H1 (cell line): ENCODE results near the gene LMX1A. TPM values are rescaled to one million over a fixed set of nuclear protein-coding genes. Genes with fewer than 3 reads are reported as not detected.

Source experiments
- CTCF ChIA-PET: fragments of 300-600 bp; sonication (Branson Sonifier 250); formaldehyde crosslinking; loops from one replicate; lab custom pipeline; 2021; ENCODE audit not compliant: partially characterized antibody; lab: Charles Lee
- POLR2A ChIA-PET: fragments of 300-600 bp; sonication (Branson Sonifier 250); formaldehyde crosslinking; loops from one replicate; lab custom pipeline; 2021; ENCODE audit warnings: inconsistent platforms; ENCODE audit not compliant: partially characterized antibody; lab: Charles Lee
- DNase-seq, 2 experiments: peaks; one replicate each; pipeline versions ENCODE4 v3.0.0 to v3.0.0-alpha.2; 2010 to 2022; ENCODE audit warnings: low spot score in 2 of 2, low read depth in 1 of 2, mixed read lengths in 1 of 2
- FAIRE-seq: peaks from 2 replicates; lab custom pipeline; 2011; peaks lifted over from hg19 to GRCh38; lab: Jason Lieb, UNC
- H2AFZ ChIP-seq: 2 replicates; pipeline ENCODE4 v1.8.1; 2012; ENCODE audit warnings: low read length, inconsistent platforms
- H2AK5ac ChIP-seq: 2 replicates; pipeline ENCODE4 v1.6.1; 2013; ENCODE audit warnings: low read depth, low read length
- H2BK120ac ChIP-seq: replicated peaks from 2 replicates; pipeline ENCODE3; 2013; ENCODE audit warnings: low read depth, low read length, inconsistent platforms
- H2BK12ac ChIP-seq: 2 replicates; pipeline ENCODE4 v1.6.1; 2013; ENCODE audit warnings: low read depth, low read length
- H2BK15ac ChIP-seq: 2 replicates; pipeline ENCODE4 v1.6.1; 2013; ENCODE audit warnings: low read length
- H2BK20ac ChIP-seq: 2 replicates; pipeline ENCODE4 v1.6.1; 2013; ENCODE audit warnings: low read length
- H2BK5ac ChIP-seq: 2 replicates; pipeline ENCODE4 v1.6.1; 2013; ENCODE audit warnings: low read depth, low read length
- H3K14ac ChIP-seq: 2 replicates; pipeline ENCODE4 v1.6.1; 2013; ENCODE audit warnings: inconsistent platforms; ENCODE audit not compliant: insufficient read length
- H3K18ac ChIP-seq: 2 replicates; pipeline ENCODE4 v1.6.1; 2013; ENCODE audit warnings: low read length; ENCODE audit errors: extremely low read depth
- H3K23ac ChIP-seq: 2 replicates; pipeline ENCODE4 v1.6.1; 2013; ENCODE audit warnings: inconsistent platforms; ENCODE audit not compliant: insufficient read length
- H3K23me2 ChIP-seq: 2 replicates; pipeline ENCODE4 v1.6.1; 2013; ENCODE audit warnings: low read depth, low read length
- H3K27ac ChIP-seq: 2 replicates; pipeline ENCODE4 v1.6.1; 2011; ENCODE audit warnings: low read depth, low read length, inconsistent platforms
- H3K27me3 ChIP-seq, 4 experiments: replicated peaks in 1 of 4; 1 replicate in 1 of 4; 2 replicates in 3 of 4; pipeline versions ENCODE4 v1.6.1 to v1.8.1; 2011 to 2013; ENCODE audit warnings: low read length in 3 of 4, mild to moderate bottlenecking in 3 of 4, inconsistent platforms in 2 of 4, mixed read lengths in 2 of 4, moderate library complexity in 1 of 4; ENCODE audit not compliant: control insufficient read depth in 3 of 4, insufficient read depth in 3 of 4; ENCODE audit errors: extremely low read depth in 1 of 4
- H3K36me3 ChIP-seq, 4 experiments: 2 replicates each; pipeline versions ENCODE4 v1.6.1 to v1.8.1; 2011 to 2013; ENCODE audit warnings: mild to moderate bottlenecking in 4 of 4, low read length in 3 of 4, moderate library complexity in 2 of 4, control low read depth in 1 of 4, inconsistent platforms in 1 of 4; ENCODE audit not compliant: insufficient read depth in 4 of 4, control insufficient read depth in 2 of 4
- H3K4ac ChIP-seq: replicated peaks from 2 replicates; pipeline ENCODE3; 2013; ENCODE audit warnings: low read length, low read depth, mixed read lengths, inconsistent platforms; ENCODE audit not compliant: insufficient read length
- H3K4me1 ChIP-seq, 4 experiments: replicated peaks in 1 of 4; 1 replicate in 1 of 4; 2 replicates in 3 of 4; pipeline versions ENCODE4 v1.6.1 to v1.8.1; 2011 to 2013; ENCODE audit warnings: low read length in 3 of 4, inconsistent platforms in 2 of 4, mixed read lengths in 1 of 4; ENCODE audit not compliant: insufficient read depth in 4 of 4, control insufficient read depth in 3 of 4
- H3K4me2 ChIP-seq, 2 experiments: 2 replicates each; pipeline versions ENCODE4 v1.6.1 to v1.8.1; 2011 to 2013; ENCODE audit warnings: low read depth in 2 of 2, low read length in 2 of 2, control low read depth in 1 of 2, inconsistent platforms in 1 of 2, mild to moderate bottlenecking in 1 of 2; ENCODE audit not compliant: insufficient read depth in 1 of 2
- H3K4me3 ChIP-seq, 4 experiments: fragments of 200-600, 300-600 bp in 1 of 4; sonication (generic), shearing (Covaris generic), sonication (Bioruptor Twin) in 1 of 4; 2 replicates each; pipeline versions ENCODE4 v1.5.1 to v1.8.1; 2011 to 2016; ENCODE audit warnings: low read length in 4 of 4, low read depth in 3 of 4, control low read depth in 2 of 4, inconsistent platforms in 2 of 4, mild to moderate bottlenecking in 2 of 4, mixed read lengths in 1 of 4, moderate library complexity in 1 of 4; ENCODE audit not compliant: insufficient read depth in 2 of 4; ENCODE audit errors: extremely low read depth in 1 of 4
- H3K56ac ChIP-seq: replicated peaks from 2 replicates; pipeline ENCODE3; 2013; ENCODE audit warnings: low read depth, mild to moderate bottlenecking, mixed read lengths, low read length, inconsistent platforms; ENCODE audit not compliant: insufficient read length
- H3K79me1 ChIP-seq: 2 replicates; pipeline ENCODE4 v1.6.1; 2013; ENCODE audit warnings: low read depth, low read length, control low read depth
- H3K79me2 ChIP-seq, 2 experiments: 2 replicates each; pipeline versions ENCODE4 v1.6.1 to v1.8.1; 2012 to 2013; ENCODE audit warnings: low read length in 2 of 2, mild to moderate bottlenecking in 2 of 2, inconsistent platforms in 1 of 2; ENCODE audit not compliant: insufficient read depth in 2 of 2, control insufficient read depth in 1 of 2
- H3K9ac ChIP-seq, 4 experiments: replicated peaks in 1 of 4; 1 replicate in 1 of 4; 2 replicates in 3 of 4; pipeline versions ENCODE4 v1.6.1 to v1.8.1; 2011 to 2013; ENCODE audit warnings: low read depth in 3 of 4, low read length in 3 of 4, control low read depth in 2 of 4, mild to moderate bottlenecking in 2 of 4, moderate library complexity in 2 of 4, inconsistent platforms in 1 of 4; ENCODE audit errors: extremely low read depth in 1 of 4
- H3K9me3 ChIP-seq, 2 experiments: 2 replicates each; pipeline versions ENCODE4 v1.6.1 to v1.8.1; 2012 to 2013; ENCODE audit warnings: mild to moderate bottlenecking in 2 of 2, moderate library complexity in 2 of 2, control low read depth in 1 of 2, inconsistent platforms in 1 of 2, low read depth in 1 of 2, low read length in 1 of 2, mixed read lengths in 1 of 2; ENCODE audit not compliant: insufficient read depth in 2 of 2
- H4K20me1 ChIP-seq, 2 experiments: replicated peaks in 1 of 2; 2 replicates each; pipeline versions ENCODE3 to v1.8.1; 2011 to 2013; ENCODE audit warnings: inconsistent platforms in 2 of 2, low read length in 2 of 2, mild to moderate bottlenecking in 1 of 2; ENCODE audit not compliant: insufficient read depth in 2 of 2, control insufficient read depth in 1 of 2
- H4K5ac ChIP-seq: 2 replicates; pipeline ENCODE4 v1.6.1; 2013; ENCODE audit warnings: low read length, low read depth, mixed read lengths, inconsistent platforms; ENCODE audit not compliant: insufficient read length
- H4K8ac ChIP-seq: 2 replicates; pipeline ENCODE4 v1.8.0; 2013; ENCODE audit warnings: mild to moderate bottlenecking, moderate library complexity, low read length, inconsistent platforms; ENCODE audit not compliant: insufficient read depth; ENCODE audit errors: extremely low read depth
- H4K91ac ChIP-seq: replicated peaks from 2 replicates; pipeline ENCODE3; 2013; ENCODE audit warnings: low read length, mixed read lengths, inconsistent platforms; ENCODE audit not compliant: insufficient read length
- CBX8 ChIP-seq: fragments of 300-800, 300-1000 bp; sonication (generic); IDR thresholded peaks from 2 replicates; pipeline ENCODE4 v1.7.1; 2016; ENCODE audit warnings: low read depth, low read length, borderline replicate concordance
- CEBPB ChIP-seq: IDR thresholded peaks from 2 replicates; pipeline ENCODE4 v1.6.1; 2012; ENCODE audit warnings: low read depth, low read length
- FOSL1 ChIP-seq: IDR thresholded peaks from 2 replicates; pipeline ENCODE4 v1.6.1; 2011; ENCODE audit warnings: mild to moderate bottlenecking, low read depth, low read length, moderate library complexity; ENCODE audit not compliant: insufficient read depth
- GTF2F1 ChIP-seq: IDR thresholded peaks from 2 replicates; pipeline ENCODE4 v1.6.1; 2012; ENCODE audit warnings: low read depth, low read length, improper control_type of control experiment, borderline replicate concordance
- KDM1A ChIP-seq: fragments of 200-600, 300-600 bp; sonication (generic); IDR thresholded peaks from 2 replicates; pipeline ENCODE4 v1.7.1; 2016; ENCODE audit warnings: mild to moderate bottlenecking, low read length, borderline replicate concordance
- NANOG ChIP-seq: IDR thresholded peaks from 2 replicates; pipeline ENCODE4 v1.6.1; 2011; ENCODE audit warnings: low read length, low read depth, mild to moderate bottlenecking, inconsistent platforms; ENCODE audit not compliant: insufficient read depth, poor library complexity, severe bottlenecking
- RBBP5 ChIP-seq: IDR thresholded peaks from 2 replicates; pipeline ENCODE4 v1.7.1; 2012; ENCODE audit warnings: low read depth, mild to moderate bottlenecking, inconsistent platforms, low read length, moderate library complexity, borderline replicate concordance
- RFX5 ChIP-seq: IDR thresholded peaks from 2 replicates; pipeline ENCODE4 v1.6.1; 2011; ENCODE audit warnings: low read depth, low read length, improper control_type of control experiment, borderline replicate concordance
- SAP30 ChIP-seq: fragments of 300-600 bp; sonication (generic); IDR thresholded peaks from 2 replicates; pipeline ENCODE4 v1.7.1; 2012; ENCODE audit warnings: low read length, moderate library complexity, mild to moderate bottlenecking, inconsistent platforms; ENCODE audit not compliant: insufficient read depth, insufficient replicate concordance
- TBP ChIP-seq: IDR thresholded peaks from 2 replicates; pipeline ENCODE4 v1.6.1; 2011; ENCODE audit warnings: low read depth, low read length, improper control_type of control experiment
- TCF12 ChIP-seq: IDR thresholded peaks from 2 replicates; pipeline ENCODE4 v1.6.1; 2011; ENCODE audit warnings: low read depth, mild to moderate bottlenecking, low read length
- USF2 ChIP-seq: IDR thresholded peaks from 2 replicates; pipeline ENCODE4 v1.6.1; 2011; ENCODE audit warnings: low read length, improper control_type of control experiment
- ZNF274 ChIP-seq: IDR thresholded peaks from 2 replicates; pipeline ENCODE4 v1.7.0; 2012; ENCODE audit warnings: low read length, borderline replicate concordance; ENCODE audit errors: extremely low read depth
- WGBS, 2 experiments: shearing (Covaris generic) in 1 of 2; methylation state at CpG; one replicate each; pipeline versions ENCODE4 v1.1.6 to v1.1.7; 2013 to 2015; ENCODE audit warnings: low lambda C conversion rate in 2 of 2, mixed read lengths in 2 of 2, inconsistent platforms in 1 of 2, low coverage in 1 of 2, missing lambda C conversion rate in 1 of 2; ENCODE audit not compliant: insufficient replicate concordance in 2 of 2, insufficient coverage in 1 of 2, insufficient read length in 1 of 2; ENCODE audit errors: extremely low coverage in 1 of 2, missing lambda C conversion rate in 1 of 2; 5-methylcytosine and 5-hydroxymethylcytosine counted together
- polyA plus RNA-seq, 7 experiments: library from polyadenylated mRNA; depleted of rRNA in 3 of 7; stranded (reverse) in 5 of 7; unstranded in 2 of 7; fragments of >200 nt in 5 of 7; fragments of 200-250 nt in 2 of 7; gene quantifications; 1 replicate in 5 of 7; 2 replicates in 1 of 7; 4 replicates in 1 of 7; pipeline versions ENCODE4 v1.2.1 to v1.2.3, GENCODE V29; 2011 to 2013; ENCODE audit warnings: missing spikeins in 2 of 7, mixed read lengths in 2 of 7
- total RNA-seq: library from RNA; stranded (reverse); fragmentation: NEBNext Ultra II Directional; extraction: Animal tissue kit (Norgen Biotek cat#: 25700); gene quantifications from 2 replicates; pipeline ENCODE4 v1.2.1, GENCODE V29; 2021

Gene LMX1A
- total and polyA plus RNA-seq, 2 of the 8 experiments (the other 6 are each of a cell fraction or from before 2014, with no cell fraction given) = not detected

DNA sequence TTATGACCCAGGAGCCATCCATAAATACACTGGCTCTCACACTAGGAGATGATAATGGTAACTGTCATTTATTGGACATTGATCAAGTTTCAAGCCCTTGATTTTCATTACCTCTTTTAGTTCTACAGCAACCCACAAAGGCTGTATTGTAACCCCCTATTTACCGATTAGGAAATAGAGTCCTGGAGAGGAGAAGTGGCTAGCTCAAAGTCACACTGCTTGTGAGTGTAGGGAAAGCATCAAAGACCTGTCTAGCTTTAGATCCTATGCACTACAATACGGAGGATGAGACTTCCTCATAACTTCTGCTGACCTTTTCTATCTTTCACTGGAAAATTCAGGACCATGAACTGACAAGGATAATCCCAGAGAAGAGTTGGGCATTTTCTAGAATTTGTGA, 115.2 kb downstream of the LMX1A start:
- Histone ChIP-seq H3K4me3 (no peak overlapping the region), H4K8ac (no peak overlapping the region), H4K91ac (no peak overlapping the region), H2BK12ac (no peak overlapping the region), H3K36me3 (no peaks in the 10 kb centered on the region), H3K4ac (no peak overlapping the region), H4K5ac (no peak overlapping the region), H3K14ac (no peak overlapping the region), H4K20me1 (no peaks in the 10 kb centered on the region), H2BK20ac (no peak overlapping the region), H2BK5ac (no peak overlapping the region), H3K18ac (no peak overlapping the region), H3K9ac (no peak overlapping the region), H2BK15ac (no peak overlapping the region), H3K79me2 (no peaks in the 10 kb centered on the region), H3K79me1 (no peaks in the 10 kb centered on the region), H2AK5ac (no peak overlapping the region), H2AFZ (no peak overlapping the region), H3K9me3 (no peaks in the 10 kb centered on the region), H2BK120ac (no peak overlapping the region), H3K23ac (no peak overlapping the region), H3K4me1 (peaks cover 0 to 3% (median 0%) of the 10 kb centered on the region in 4 experiments; a peak in 3 of 7 replicates), H3K23me2 (no peaks in the 10 kb centered on the region), H3K27ac (no peak overlapping the region), H3K27me3 (peaks cover 3 to 17% (median 11%) of the 10 kb centered on the region in 4 experiments), H3K56ac (no peak overlapping the region), H3K4me2 (no peak overlapping the region)
- CTCF ChIA-PET = interaction anchor here (1.1 to 2.1 kb wide), 3 partner anchors 16 to 126 kb away, joined by 4 to 10 read pairs (median 7); no protein-coding TSS in a partner anchor
- FAIRE-seq = no peak
- DNase-seq = no peak
- WGBS, 2 experiments = 85% methylated on average over 2 of the region's 2 CpGs; no CpG with 5 or more reads in 1 of the 2 experiments
- POLR2A ChIA-PET = no interaction called here
- no peak for TF ChIP-seq NANOG
- no peak for TF ChIP-seq USF2
- TF ChIP-seq TBP = no peak
- no peak for TF ChIP-seq ZNF274
- TF ChIP-seq RBBP5 = no peak
- TF ChIP-seq SAP30 = no peak
- no peak for TF ChIP-seq RFX5
- no peak for TF ChIP-seq KDM1A
- no peak for TF ChIP-seq GTF2F1
- TF ChIP-seq TCF12 = no peak
- no peak for TF ChIP-seq CEBPB
- no peak for TF ChIP-seq CBX8
- TF ChIP-seq FOSL1 = no peak
